ENCODE data around the gene KIF18A. TPM values are rescaled to one million over a fixed set of nuclear protein-coding genes. Genes with fewer than 3 reads are reported as not detected.

The KIF18A gene
- total and polyA plus RNA-seq, 2 of the 8 experiments (the other 6 are each of a cell fraction or from before 2014, with no cell fraction given): 4.0 to 23.3 TPM

GRCh38 chr11:28107191-28107749, 686 bp downstream of the KIF18A start:
- no peak overlapping the region for H4K5ac ChIP-seq (ENCODE audit: insufficient read length, low read depth, low read length)
- H3K36me3 ChIP-seq (ENCODE audit: control insufficient read depth in 2 of 4, insufficient read depth in 4 of 4, low read length in 3 of 4): no peaks in the 10 kb centered on the region
- no peak overlapping the region for H2BK15ac ChIP-seq (ENCODE audit: low read length)
- 0 out of 2 replicates have a peak, but pooled peaks cover 4% of the 10 kb centered on the region for H3K23me2 ChIP-seq (ENCODE audit: low read depth, low read length)
- H3K9me3 ChIP-seq (ENCODE audit: insufficient read depth in 2 of 2, low read depth in 1 of 2, low read length in 1 of 2): no peaks in the 10 kb centered on the region
- ChIA-PET POLR2A (ENCODE audit: partially characterized antibody) (interaction anchor here (0.8 to 2.0 kb wide), 4 partner anchors 25 to 408 kb away, joined by 3 to 6 read pairs (median 4); no protein-coding TSS in a partner anchor), CTCF (ENCODE audit: partially characterized antibody) (interaction anchor here (0.6 to 1.6 kb wide), 2 partner anchors 160 to 412 kb away, joined by 4 read pairs; no protein-coding TSS in a partner anchor)
- peak overlapping the region; percentile 77 to 85 for H3K4me2 ChIP-seq (ENCODE audit: insufficient read depth in 1 of 2, low read depth in 2 of 2, low read length in 2 of 2)
- H3K4me1 ChIP-seq (replicated peaks in 1 of 4; ENCODE audit: control insufficient read depth in 3 of 4, insufficient read depth in 4 of 4, low read length in 3 of 4): peaks cover 0 to 9% (median under 1%) of the 10 kb centered on the region in 4 experiments; a peak in 1 of 7 replicates
- no peak overlapping the region for H3K4ac ChIP-seq (replicated peaks; ENCODE audit: insufficient read length, low read depth, low read length)
- peak overlapping the region; percentile 62 to 73 (median 70) for H3K9ac ChIP-seq (replicated peaks in 1 of 4; ENCODE audit: extremely low read depth in 1 of 4, low read depth in 3 of 4, low read length in 3 of 4)
- H4K91ac ChIP-seq (replicated peaks; ENCODE audit: insufficient read length, low read length): no peak overlapping the region
- no peaks in the 10 kb centered on the region; the same call in 1 of the 2 replicates for H3K79me1 ChIP-seq (ENCODE audit: low read depth, low read length)
- H3K14ac ChIP-seq (ENCODE audit: insufficient read length): no peak overlapping the region
- no peak overlapping the region for H4K8ac ChIP-seq (ENCODE audit: extremely low read depth, insufficient read depth, low read length)
- DNase-seq (ENCODE audit: low read depth in 1 of 2, low spot score in 2 of 2) (no peak), FAIRE-seq (no peak)
- peak overlapping the region; percentile 80 for H3K27ac ChIP-seq (ENCODE audit: low read depth, low read length)
- no peak overlapping the region for H2BK120ac ChIP-seq (replicated peaks; ENCODE audit: low read depth, low read length)
- no peak overlapping the region for H3K23ac ChIP-seq (ENCODE audit: insufficient read length)
- H2AFZ ChIP-seq (ENCODE audit: low read length): peak overlapping the region; percentile 78; the same call in 1 of the 2 replicates
- peak overlapping the region; percentile 77 to 83 (median 77) for H3K4me3 ChIP-seq (ENCODE audit: extremely low read depth in 1 of 4, insufficient read depth in 2 of 4, low read depth in 3 of 4, low read length in 4 of 4)
- H3K18ac ChIP-seq (ENCODE audit: extremely low read depth, low read length): no peak overlapping the region
- WGBS, 2 experiments (ENCODE audit: extremely low coverage in 1 of 2, insufficient coverage in 1 of 2, insufficient read length in 1 of 2, insufficient replicate concordance in 2 of 2, low coverage in 1 of 2, low lambda C conversion rate in 2 of 2, missing lambda C conversion rate in 1 of 2): 13% methylated on average over 11 of the region's 11 CpGs; no CpG with 5 or more reads in 1 of the 2 experiments
- H2BK5ac ChIP-seq (ENCODE audit: low read depth, low read length): peak overlapping the region; percentile 57; the same call in 1 of the 2 replicates
- no peak overlapping the region for H2BK12ac ChIP-seq (ENCODE audit: low read depth, low read length)
- H3K27me3 ChIP-seq (replicated peaks in 1 of 4; ENCODE audit: control insufficient read depth in 3 of 4, extremely low read depth in 1 of 4, insufficient read depth in 3 of 4, low read length in 3 of 4): no peaks in the 10 kb centered on the region
- peaks cover 5 to 84% of the 10 kb centered on the region in 2 experiments; a peak in 3 of 4 replicates for H3K79me2 ChIP-seq (ENCODE audit: control insufficient read depth in 1 of 2, insufficient read depth in 2 of 2, low read length in 2 of 2)
- no peak overlapping the region for H3K56ac ChIP-seq (replicated peaks; ENCODE audit: insufficient read length, low read depth, low read length)
- H4K20me1 ChIP-seq (replicated peaks in 1 of 2; ENCODE audit: control insufficient read depth in 1 of 2, insufficient read depth in 2 of 2, low read length in 2 of 2): no peaks in the 10 kb centered on the region
- no peak overlapping the region for H2AK5ac ChIP-seq (ENCODE audit: low read depth, low read length)
- no peak overlapping the region for H2BK20ac ChIP-seq (ENCODE audit: low read length)
- TF ChIP-seq RAD21 (IDR thresholded peaks at IDR 0.05 in 1 of 2, conservative IDR thresholded peaks at IDR 0.05 in 1 of 2; ENCODE audit: low read depth in 2 of 2, low read length in 2 of 2) (no peak), CTCF (IDR thresholded peaks at IDR 0.05; ENCODE audit: control extremely low read depth in 1 of 3, insufficient read depth in 1 of 3, low read depth in 1 of 3, low read length in 3 of 3) (no peak), TBP (IDR thresholded peaks at IDR 0.05; ENCODE audit: low read depth, low read length) (no peak), USF2 (IDR thresholded peaks at IDR 0.05; ENCODE audit: low read length) (no peak), SAP30 (IDR thresholded peaks at IDR 0.05; ENCODE audit: insufficient read depth, insufficient replicate concordance, low read length) (no peak), JUND (IDR thresholded peaks at IDR 0.05; ENCODE audit: low read length) (no peak), MAFK (IDR thresholded peaks at IDR 0.05; ENCODE audit: low read depth, low read length) (no peak), BRCA1 (IDR thresholded peaks at IDR 0.05; ENCODE audit: low read depth, low read length) (no peak)
